ENCODE measurements around the gene ZFYVE28.

ZFYVE28 gene

GRCh38 chr4:2303121-2303685, 115.2 kb downstream of the ZFYVE28 start:
- Mint-ChIP-seq H3K4me1 (peaks cover 17% of the 10 kb centered on the region), H3K27ac (no peak overlapping the region), H3K36me3 (ENCODE audit: low read depth) (peaks cover 4% of the 10 kb centered on the region), H3K9me3 (peaks cover 28% of the 10 kb centered on the region), H3K4me3 (no peak overlapping the region), H3K27me3 (ENCODE audit: low read depth, poor library complexity) (peaks cover 10% of the 10 kb centered on the region)
- no peak for TF ChIP-seq CTCF (IDR thresholded peaks at IDR 0.05)
- DNase-seq = no peak

GRCh38 chr4:2302387-2303119, 115.9 kb downstream of the ZFYVE28 start:
- Mint-ChIP-seq H3K36me3 (ENCODE audit: low read depth) (peaks cover 4% of the 10 kb centered on the region), H3K27ac (no peak overlapping the region), H3K4me1 (peaks cover 22% of the 10 kb centered on the region), H3K27me3 (ENCODE audit: low read depth, poor library complexity) (peaks cover 11% of the 10 kb centered on the region), H3K9me3 (peaks cover 22% of the 10 kb centered on the region), H3K4me3 (no peak overlapping the region)
- no peak for TF ChIP-seq CTCF (IDR thresholded peaks at IDR 0.05)
- DNase-seq = no peak

- Mint-ChIP-seq H3K36me3 (ENCODE audit: low read depth) (peaks cover 4% of the 10 kb centered on the region), H3K27ac (no peak overlapping the region), H3K9me3 (peaks cover 18% of the 10 kb centered on the region), H3K4me1 (peaks cover 26% of the 10 kb centered on the region), H3K4me3 (no peak overlapping the region), H3K27me3 (ENCODE audit: low read depth, poor library complexity) (peaks cover 12% of the 10 kb centered on the region)
- DNase-seq = no peak
- TF ChIP-seq CTCF (IDR thresholded peaks at IDR 0.05) = no peak
Measured at GRCh38 chr4:2301806-2302205, 116.6 kb downstream of the ZFYVE28 start.

GRCh38 chr4:2301225-2301642, 117.2 kb downstream of the ZFYVE28 start:
- peaks cover 16% of the 10 kb centered on the region for H3K9me3 Mint-ChIP-seq
- H3K4me1 Mint-ChIP-seq = peaks cover 26% of the 10 kb centered on the region
- H3K36me3 Mint-ChIP-seq (ENCODE audit: low read depth) = peaks cover 4% of the 10 kb centered on the region
- no peak overlapping the region for H3K27ac Mint-ChIP-seq
- no peak for DNase-seq
- TF ChIP-seq CTCF (IDR thresholded peaks at IDR 0.05) = no peak
- H3K27me3 Mint-ChIP-seq (ENCODE audit: low read depth, poor library complexity) = peaks cover 12% of the 10 kb centered on the region
- H3K4me3 Mint-ChIP-seq = no peak overlapping the region

GRCh38 chr4:2300431-2301224, 117.8 kb downstream of the ZFYVE28 start:
- peaks cover 4% of the 10 kb centered on the region for H3K36me3 Mint-ChIP-seq (ENCODE audit: low read depth)
- H3K27ac Mint-ChIP-seq = no peak overlapping the region
- no peak overlapping the region for H3K4me3 Mint-ChIP-seq
- DNase-seq = no peak
- H3K4me1 Mint-ChIP-seq = peaks cover 26% of the 10 kb centered on the region
- H3K9me3 Mint-ChIP-seq = peaks cover 16% of the 10 kb centered on the region
- TF ChIP-seq CTCF (IDR thresholded peaks at IDR 0.05) = no peak
- peaks cover 12% of the 10 kb centered on the region for H3K27me3 Mint-ChIP-seq (ENCODE audit: low read depth, poor library complexity)
